Neuron (in vitro differentiated cells): ENCODE measurements around the gene ENG.

Source experiments
- H2AFZ ChIP-seq: one replicate; pipeline ENCODE4 v1.6.1; 2013; ENCODE audit warnings: low read depth, mild to moderate bottlenecking, inconsistent platforms, low read length, moderate library complexity
- H3K27me3 ChIP-seq: one replicate; pipeline ENCODE4 v1.6.1; 2013; ENCODE audit warnings: low read length; ENCODE audit not compliant: insufficient read depth
- H3K36me3 ChIP-seq: one replicate; pipeline ENCODE4 v1.6.1; 2013; ENCODE audit warnings: low read length; ENCODE audit not compliant: insufficient read depth
- H3K4me1 ChIP-seq: one replicate; pipeline ENCODE4 v1.6.1; 2013; ENCODE audit warnings: low read length; ENCODE audit not compliant: insufficient read depth
- H3K4me3 ChIP-seq: 2 replicates; pipeline ENCODE4 v1.5.1; 2013; ENCODE audit warnings: mild to moderate bottlenecking, low read length, moderate library complexity
- H3K9me3 ChIP-seq: one replicate; pipeline ENCODE4 v1.6.1; 2013; ENCODE audit warnings: low read length

Gene ENG

GRCh38 chr9:127854184-127854806 lies at the start of gene ENG:
Gene ENG, minus strand, starts transcription at chr9:127854658. Its CDS starts 303 bp downstream, at chr9:127854355.
- Histone ChIP-seq H2AFZ (no peak within 1 kb of the TSS), H3K4me1 (no peaks in the 10 kb centered on the region), H3K36me3 (no peaks in the 10 kb centered on the region), H3K9me3 (peaks cover 5% of the 10 kb centered on the region), H3K27me3 (peaks cover 2% of the 10 kb centered on the region), H3K4me3 (no peak within 1 kb of the TSS)

- H3K4me3 ChIP-seq = no peak overlapping the region
- no peaks in the 10 kb centered on the region for H3K27me3 ChIP-seq
- H3K4me1 ChIP-seq = peaks cover 22% of the 10 kb centered on the region
- no peaks in the 10 kb centered on the region for H3K9me3 ChIP-seq
- no peak overlapping the region for H2AFZ ChIP-seq
- no peaks in the 10 kb centered on the region for H3K36me3 ChIP-seq
Observed at GRCh38 chr9:127903557-127904475, 49.4 kb upstream of the ENG start.

GRCh38 chr9:127899128-127899943 lies 44.9 kb upstream of the ENG start, which contains the start of gene ST6GALNAC6:
Gene ST6GALNAC6, minus strand, starts transcription at chr9:127899603. Its CDS starts 1,622 bp downstream, at chr9:127897981.
- Histone ChIP-seq H3K4me3 (peak within 1 kb of the TSS; percentile 73), H3K27me3 (no peaks in the 10 kb centered on the region), H3K9me3 (peaks cover 12% of the 10 kb centered on the region), H2AFZ (peak within 1 kb of the TSS; percentile 50), H3K4me1 (peaks cover 29% of the 10 kb centered on the region), H3K36me3 (peaks cover 18% of the 10 kb centered on the region)

GRCh38 chr9:127898433-127899127 lies 44.1 kb upstream of the ENG start:
- Histone ChIP-seq H3K4me1 (peaks cover 21% of the 10 kb centered on the region), H3K9me3 (peaks cover 19% of the 10 kb centered on the region), H3K4me3 (peak overlapping the region; percentile 73)

GRCh38 chr9:127897193-127897692 lies 42.8 kb upstream of the ENG start:
- Histone ChIP-seq H2AFZ (no peak overlapping the region), H3K27me3 (no peaks in the 10 kb centered on the region), H3K36me3 (peaks cover 38% of the 10 kb centered on the region), H3K9me3 (peaks cover 30% of the 10 kb centered on the region), H3K4me3 (no peak overlapping the region), H3K4me1 (peaks cover 16% of the 10 kb centered on the region)

More at GRCh38 chr9:127898433-127899127, 44.1 kb upstream of the ENG start:
- Histone ChIP-seq H3K27me3 (no peaks in the 10 kb centered on the region), H2AFZ (no peak overlapping the region), H3K36me3 (peaks cover 25% of the 10 kb centered on the region)

GRCh38 chr9:127896395-127897192 lies 42.1 kb upstream of the ENG start:
- Histone ChIP-seq H3K4me1 (peaks cover 16% of the 10 kb centered on the region), H3K36me3 (peaks cover 41% of the 10 kb centered on the region), H3K9me3 (peaks cover 30% of the 10 kb centered on the region), H3K27me3 (no peaks in the 10 kb centered on the region), H3K4me3 (no peak overlapping the region), H2AFZ (no peak overlapping the region)

GRCh38 chr9:127895811-127896210 lies 41.4 kb upstream of the ENG start:
- Histone ChIP-seq H3K27me3 (no peaks in the 10 kb centered on the region), H3K9me3 (peaks cover 30% of the 10 kb centered on the region), H3K4me3 (no peak overlapping the region), H3K4me1 (peaks cover 16% of the 10 kb centered on the region), H3K36me3 (peaks cover 44% of the 10 kb centered on the region), H2AFZ (no peak overlapping the region)

- Histone ChIP-seq H2AFZ (no peak overlapping the region), H3K36me3 (peaks cover 55% of the 10 kb centered on the region), H3K4me3 (no peak overlapping the region), H3K4me1 (peaks cover 13% of the 10 kb centered on the region), H3K9me3 (peaks cover 30% of the 10 kb centered on the region), H3K27me3 (no peaks in the 10 kb centered on the region)
Observed at GRCh38 chr9:127893392-127893791, 38.9 kb upstream of the ENG start.

GRCh38 chr9:127892831-127893230 lies 38.4 kb upstream of the ENG start:
- no peaks in the 10 kb centered on the region for H3K27me3 ChIP-seq
- H3K36me3 ChIP-seq = peaks cover 57% of the 10 kb centered on the region
- peaks cover 30% of the 10 kb centered on the region for H3K9me3 ChIP-seq
- no peak overlapping the region for H3K4me3 ChIP-seq
- H2AFZ ChIP-seq = no peak overlapping the region
- peaks cover 13% of the 10 kb centered on the region for H3K4me1 ChIP-seq

- Histone ChIP-seq H3K4me3 (no peak overlapping the region), H2AFZ (no peak overlapping the region), H3K4me1 (no peaks in the 10 kb centered on the region), H3K27me3 (no peaks in the 10 kb centered on the region), H3K9me3 (peaks cover 23% of the 10 kb centered on the region), H3K36me3 (peaks cover 56% of the 10 kb centered on the region)
Observed at GRCh38 chr9:127890053-127890452, 35.6 kb upstream of the ENG start.

- H3K27me3 ChIP-seq = no peaks in the 10 kb centered on the region
- peaks cover 33% of the 10 kb centered on the region for H3K36me3 ChIP-seq
- H3K9me3 ChIP-seq = peaks cover 2% of the 10 kb centered on the region
- no peaks in the 10 kb centered on the region for H3K4me1 ChIP-seq
- H2AFZ ChIP-seq = no peak overlapping the region
- no peak overlapping the region for H3K4me3 ChIP-seq
Observed at GRCh38 chr9:127887792-127888191, 33.3 kb upstream of the ENG start.
